NCI-H446 treated with DMSO at 0.1 percent for 48 hours (cell line): ENCODE measurements around the gene FLII.

Source experiments
- DNase-seq: peaks from one replicate; lab custom pipeline; 2025; lab: John Stamatoyannopoulos, UW

The FLII gene

GRCh38 chr17:18260332-18261145, 2.0 kb upstream of the FLII start, which contains the start of gene MIEF2:
MIEF2 (plus strand) TSS chr17:18260662; CDS start chr17:18262721, 2,059 bp downstream.
- peak; percentile 77 for DNase-seq

- no peak for DNase-seq
Observed at GRCh38 chr17:18259621-18260331, 1.2 kb upstream of the FLII start.

- no peak for DNase-seq
Observed at GRCh38 chr17:18257982-18258355, 569 bp downstream of the FLII start.

- DNase-seq: no peak
Observed at GRCh38 chr17:18257268-18257981, 1.1 kb downstream of the FLII start.

GRCh38 chr17:18256776-18257175, 1.8 kb downstream of the FLII start:
- no peak for DNase-seq

GRCh38 chr17:18256351-18256750, 2.2 kb downstream of the FLII start:
- DNase-seq: no peak

GRCh38 chr17:18254888-18255649, 3.5 kb downstream of the FLII start:
- no peak for DNase-seq

GRCh38 chr17:18253947-18254821, 4.4 kb downstream of the FLII start:
- DNase-seq: no peak

- no peak for DNase-seq
Observed at GRCh38 chr17:18253187-18253884, 5.2 kb downstream of the FLII start.

GRCh38 chr17:18252160-18252559, 6.4 kb downstream of the FLII start:
- DNase-seq: no peak

GRCh38 chr17:18251204-18251603, 7.3 kb downstream of the FLII start:
- DNase-seq: no peak

- DNase-seq: no peak
Observed at GRCh38 chr17:18250708-18251107, 7.8 kb downstream of the FLII start.

- no peak for DNase-seq
Observed at GRCh38 chr17:18250259-18250658, 8.3 kb downstream of the FLII start.

- DNase-seq: no peak
Observed at GRCh38 chr17:18248811-18249210, 9.7 kb downstream of the FLII start.

- peak; percentile 11 for DNase-seq
Observed at GRCh38 chr17:18248300-18248731, 10.2 kb downstream of the FLII start.

- DNase-seq: no peak
Observed at GRCh38 chr17:18247613-18248001, 10.9 kb downstream of the FLII start.

- DNase-seq: no peak
Observed at GRCh38 chr17:18246880-18247612, 11.5 kb downstream of the FLII start.

GRCh38 chr17:18246109-18246725, 12.3 kb downstream of the FLII start:
- DNase-seq: no peak
